Liver (tissue), 9 donors: Measurements from ENCODE around the gene DMD. TPM values are rescaled to one million over a fixed set of nuclear protein-coding genes. Genes with fewer than 3 reads are reported as not detected.

Experiments
- DNase-seq: peaks from one replicate; pipeline ENCODE4 v3.0.0-alpha.2; 2017; ENCODE audit warnings: low spot score
- H3K27ac ChIP-seq, 2 donors: one replicate each; pipeline ENCODE4 v1.7.0; 2013; ENCODE audit warnings: inconsistent platforms in 2 of 2, low read length in 2 of 2, control low read depth in 1 of 2, low read depth in 1 of 2, mild to moderate bottlenecking in 1 of 2
- H3K27me3 ChIP-seq, 4 donors: one replicate each; pipeline versions ENCODE4 v1.6.1 to v1.7.0; 2013; ENCODE audit warnings: low read length in 3 of 4, inconsistent platforms in 1 of 4, mild to moderate bottlenecking in 1 of 4, moderate library complexity in 1 of 4; ENCODE audit not compliant: control insufficient read depth in 4 of 4, insufficient read depth in 4 of 4
- H3K36me3 ChIP-seq, 4 donors: one replicate each; pipeline versions ENCODE4 v1.6.1 to v1.7.0; 2013; ENCODE audit warnings: low read length in 3 of 4, mild to moderate bottlenecking in 3 of 4, low read depth in 1 of 4, moderate library complexity in 1 of 4; ENCODE audit not compliant: control insufficient read depth in 4 of 4, insufficient read depth in 3 of 4
- H3K4me1 ChIP-seq, 4 donors: one replicate each; pipeline versions ENCODE4 v1.6.1 to v1.7.0; 2013; ENCODE audit warnings: low read length in 3 of 4, mild to moderate bottlenecking in 3 of 4, moderate library complexity in 1 of 4; ENCODE audit not compliant: control insufficient read depth in 4 of 4, insufficient read depth in 4 of 4
- H3K4me3 ChIP-seq, 3 donors: one replicate each; pipeline versions ENCODE4 v1.6.1 to v1.7.0; 2013; ENCODE audit warnings: low read length in 3 of 3, control low read depth in 1 of 3, low read depth in 1 of 3, mild to moderate bottlenecking in 1 of 3
- H3K9ac ChIP-seq, 2 donors: one replicate each; pipeline ENCODE4 v1.7.0; 2013; ENCODE audit warnings: low read length in 2 of 2, mild to moderate bottlenecking in 2 of 2, moderate library complexity in 2 of 2, control low read depth in 1 of 2, low read depth in 1 of 2
- H3K9me3 ChIP-seq, 4 donors: one replicate each; pipeline versions ENCODE4 v1.6.1 to v1.7.0; 2013; ENCODE audit warnings: low read length in 3 of 4; ENCODE audit not compliant: control insufficient read depth in 4 of 4
- ATF3 ChIP-seq: IDR thresholded peaks from 2 replicates; pipeline ENCODE4 v1.6.1; 2016; ENCODE audit warnings: antibody characterized with exemption
- FOXA2 ChIP-seq: IDR thresholded peaks from 2 replicates; pipeline ENCODE4 v1.6.1; 2016; ENCODE audit warnings: antibody characterized with exemption
- GABPA ChIP-seq, 2 donors: IDR thresholded peaks in 1 of 2; conservative IDR thresholded peaks in 1 of 2; 2 replicates each; pipeline ENCODE4 v1.6.1; 2016; ENCODE audit warnings: antibody characterized with exemption in 2 of 2, mild to moderate bottlenecking in 1 of 2, moderate library complexity in 1 of 2
- HNF4A ChIP-seq, 2 donors: conservative IDR thresholded peaks; 2 replicates each; pipeline ENCODE4 v1.6.1; 2016; ENCODE audit warnings: antibody characterized with exemption in 2 of 2, mild to moderate bottlenecking in 2 of 2
- HNF4G ChIP-seq: IDR thresholded peaks from 2 replicates; pipeline ENCODE4 v1.6.1; 2016; ENCODE audit warnings: antibody characterized with exemption
- JUND ChIP-seq, 2 donors: IDR thresholded peaks; 2 replicates each; pipeline ENCODE4 v1.6.1; 2016; ENCODE audit warnings: antibody characterized with exemption in 2 of 2
- MAX ChIP-seq: IDR thresholded peaks from 2 replicates; pipeline ENCODE4 v1.6.1; 2016; ENCODE audit warnings: antibody characterized with exemption
- RAD21 ChIP-seq, 2 donors: IDR thresholded peaks; 2 replicates each; pipeline ENCODE4 v1.6.1; 2016; ENCODE audit warnings: antibody characterized with exemption in 2 of 2, mild to moderate bottlenecking in 2 of 2
- REST ChIP-seq: IDR thresholded peaks from 2 replicates; pipeline ENCODE4 v1.6.1; 2016; ENCODE audit warnings: antibody characterized with exemption, mild to moderate bottlenecking
- RXRA ChIP-seq, 2 donors: IDR thresholded peaks; 2 replicates each; pipeline ENCODE4 v1.6.1; 2017 to 2018; ENCODE audit warnings: antibody characterized with exemption in 2 of 2, mild to moderate bottlenecking in 1 of 2
- SP1 ChIP-seq: IDR thresholded peaks from 2 replicates; pipeline ENCODE4 v1.6.1; 2018; ENCODE audit warnings: antibody characterized with exemption, mild to moderate bottlenecking
- TAF1 ChIP-seq: conservative IDR thresholded peaks from 2 replicates; pipeline ENCODE4 v1.6.1; 2016; ENCODE audit warnings: antibody characterized with exemption, mild to moderate bottlenecking
- YY1 ChIP-seq: IDR thresholded peaks from 2 replicates; pipeline ENCODE4 v1.6.1; 2016; ENCODE audit warnings: antibody characterized with exemption, mild to moderate bottlenecking
- WGBS: extraction: QIAGEN DNeasy Blood & Tissue Kit; methylation state at CpG from one replicate; pipeline ENCODE4 v1.1.7; 2013; 5-methylcytosine and 5-hydroxymethylcytosine counted together
- polyA plus RNA-seq, 2 donors: library from polyadenylated mRNA; stranded (reverse) in 1 of 2; unstranded in 1 of 2; fragments of 200-250 nt in 1 of 2; fragments of >200 nt in 1 of 2; fragmentation: Nextera tagmentation in 1 of 2; extraction: Ambion mirVana in 1 of 2; gene quantifications; one replicate each; pipeline versions ENCODE4 v1.2.1 to v1.2.3, GENCODE V29; 2013 to 2015
- total RNA-seq, 2 donors: library from RNA; depleted of rRNA; stranded (reverse); fragments of >200 nt; gene quantifications; one replicate each; pipeline ENCODE4 v1.2.3, GENCODE V29; 2014
- TF ChIP-seq, protein P1 (sequence below): IDR thresholded peaks from 2 replicates; pipeline ENCODE4 v1.6.1; 2016; ENCODE audit warnings: antibody characterized with exemption
- donor health status: healthy.
- donor health status: healthy.
- donor health status: healthy.
- donor health status: healthy.
- donor health status: healthy.

Gene DMD
- total and polyA plus RNA-seq, 4 donors, result 14.6 to 61.9 (median 23.9) TPM

GRCh38 chrX:31376408-31377022, 1834.8 kb downstream of the DMD start:
- Histone ChIP-seq H3K36me3 (peaks cover 0 to 2% (median 0%) of the 10 kb centered on the region in 4 donors), H3K9ac (no peak overlapping the region), H3K27ac (no peak overlapping the region), H3K4me3 (no peak overlapping the region), H3K9me3 (no peaks in the 10 kb centered on the region), H3K27me3 (no peaks in the 10 kb centered on the region), H3K4me1 (no peaks in the 10 kb centered on the region)
- DNase-seq, result no peak
- WGBS, result 54% methylated on average over 2 of the region's 2 CpGs
- no peak for TF ChIP-seq FOXA2
- no peak for TF ChIP-seq RXRA (IDR thresholded peaks at IDR 0.05)
- TF ChIP-seq TAF1, result no peak
- TF ChIP-seq GABPA (IDR thresholded peaks at IDR 0.05 in 1 of 2, conservative IDR thresholded peaks at IDR 0.05 in 1 of 2), result no peak
- TF ChIP-seq, protein P1, sequence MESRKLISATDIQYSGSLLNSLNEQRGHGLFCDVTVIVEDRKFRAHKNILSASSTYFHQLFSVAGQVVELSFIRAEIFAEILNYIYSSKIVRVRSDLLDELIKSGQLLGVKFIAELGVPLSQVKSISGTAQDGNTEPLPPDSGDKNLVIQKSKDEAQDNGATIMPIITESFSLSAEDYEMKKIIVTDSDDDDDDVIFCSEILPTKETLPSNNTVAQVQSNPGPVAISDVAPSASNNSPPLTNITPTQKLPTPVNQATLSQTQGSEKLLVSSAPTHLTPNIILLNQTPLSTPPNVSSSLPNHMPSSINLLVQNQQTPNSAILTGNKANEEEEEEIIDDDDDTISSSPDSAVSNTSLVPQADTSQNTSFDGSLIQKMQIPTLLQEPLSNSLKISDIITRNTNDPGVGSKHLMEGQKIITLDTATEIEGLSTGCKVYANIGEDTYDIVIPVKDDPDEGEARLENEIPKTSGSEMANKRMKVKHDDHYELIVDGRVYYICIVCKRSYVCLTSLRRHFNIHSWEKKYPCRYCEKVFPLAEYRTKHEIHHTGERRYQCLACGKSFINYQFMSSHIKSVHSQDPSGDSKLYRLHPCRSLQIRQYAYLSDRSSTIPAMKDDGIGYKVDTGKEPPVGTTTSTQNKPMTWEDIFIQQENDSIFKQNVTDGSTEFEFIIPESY, result no peak
- TF ChIP-seq MAX, result no peak
- TF ChIP-seq HNF4G, result no peak

DNA sequence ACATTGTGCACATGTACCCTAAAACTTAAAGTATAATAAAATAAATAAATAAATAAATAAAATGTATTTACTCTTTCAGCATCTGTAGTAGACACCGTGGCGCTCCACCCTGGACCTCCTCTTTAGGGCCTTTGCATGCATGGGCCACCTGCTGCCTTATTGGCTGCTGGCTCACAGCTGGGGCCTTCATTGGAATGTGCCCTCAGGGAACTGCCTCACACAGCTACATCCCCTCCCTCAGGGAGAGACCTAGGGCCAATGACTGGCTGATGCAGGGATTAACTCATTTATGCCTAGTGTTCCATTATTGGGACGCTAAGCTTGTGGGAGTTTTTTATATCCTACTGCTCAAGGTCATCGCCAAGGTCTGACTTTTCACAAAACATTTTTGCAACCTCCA, 1836.6 kb downstream of the DMD start:
- no peak overlapping the region for H3K27ac ChIP-seq
- H3K9ac ChIP-seq, result no peak overlapping the region
- H3K4me3 ChIP-seq, result no peak overlapping the region
- no peak for TF ChIP-seq HNF4A (conservative IDR thresholded peaks at IDR 0.05)
- no peaks in the 10 kb centered on the region for H3K9me3 ChIP-seq
- 96% methylated on average over 4 of the region's 4 CpGs for WGBS
- no peaks in the 10 kb centered on the region for H3K27me3 ChIP-seq
- H3K4me1 ChIP-seq, result no peaks in the 10 kb centered on the region
- H3K36me3 ChIP-seq, result peaks cover 0 to 2% (median 0%) of the 10 kb centered on the region in 4 donors
- DNase-seq, result no peak

- H3K27ac ChIP-seq, result no peak overlapping the region
- no peak overlapping the region for H3K4me3 ChIP-seq
- WGBS, result 83% methylated on average over 5 of the region's 5 CpGs
- DNase-seq, result no peak
- H3K9me3 ChIP-seq, result no peaks in the 10 kb centered on the region
- TF ChIP-seq FOXA2, result no peak
- TF ChIP-seq REST, result no peak
- no peak for TF ChIP-seq JUND (IDR thresholded peaks at IDR 0.05)
- TF ChIP-seq RAD21 (IDR thresholded peaks at IDR 0.05), result no peak
- TF ChIP-seq SP1, result no peak
- no peak for TF ChIP-seq GABPA (IDR thresholded peaks at IDR 0.05 in 1 of 2, conservative IDR thresholded peaks at IDR 0.05 in 1 of 2)
- TF ChIP-seq ATF3, result no peak
- TF ChIP-seq YY1, result no peak
- no peak overlapping the region for H3K9ac ChIP-seq
- H3K27me3 ChIP-seq, result no peaks in the 10 kb centered on the region
- peaks cover 0 to 2% (median 0%) of the 10 kb centered on the region in 4 donors for H3K36me3 ChIP-seq
- H3K4me1 ChIP-seq, result no peaks in the 10 kb centered on the region
These were observed 1839.4 kb downstream of the DMD start for GRCh38 chrX:31371956-31372355.
